HG03039 (cell line): Measurements from ENCODE around the gene FUT1.
A peak's percentile ranks its signal among the peaks of the same experiment; 100 is the strongest.

Experiments used
- ATAC-seq: cut with Tn5 transposase; IDR thresholded peaks from one replicate; pipeline ENCODE4 v1.9.1; 2021; ENCODE audit warnings: mild to moderate bottlenecking, moderate library complexity; ENCODE audit not compliant: unreplicated experiment

Gene FUT1

DNA sequence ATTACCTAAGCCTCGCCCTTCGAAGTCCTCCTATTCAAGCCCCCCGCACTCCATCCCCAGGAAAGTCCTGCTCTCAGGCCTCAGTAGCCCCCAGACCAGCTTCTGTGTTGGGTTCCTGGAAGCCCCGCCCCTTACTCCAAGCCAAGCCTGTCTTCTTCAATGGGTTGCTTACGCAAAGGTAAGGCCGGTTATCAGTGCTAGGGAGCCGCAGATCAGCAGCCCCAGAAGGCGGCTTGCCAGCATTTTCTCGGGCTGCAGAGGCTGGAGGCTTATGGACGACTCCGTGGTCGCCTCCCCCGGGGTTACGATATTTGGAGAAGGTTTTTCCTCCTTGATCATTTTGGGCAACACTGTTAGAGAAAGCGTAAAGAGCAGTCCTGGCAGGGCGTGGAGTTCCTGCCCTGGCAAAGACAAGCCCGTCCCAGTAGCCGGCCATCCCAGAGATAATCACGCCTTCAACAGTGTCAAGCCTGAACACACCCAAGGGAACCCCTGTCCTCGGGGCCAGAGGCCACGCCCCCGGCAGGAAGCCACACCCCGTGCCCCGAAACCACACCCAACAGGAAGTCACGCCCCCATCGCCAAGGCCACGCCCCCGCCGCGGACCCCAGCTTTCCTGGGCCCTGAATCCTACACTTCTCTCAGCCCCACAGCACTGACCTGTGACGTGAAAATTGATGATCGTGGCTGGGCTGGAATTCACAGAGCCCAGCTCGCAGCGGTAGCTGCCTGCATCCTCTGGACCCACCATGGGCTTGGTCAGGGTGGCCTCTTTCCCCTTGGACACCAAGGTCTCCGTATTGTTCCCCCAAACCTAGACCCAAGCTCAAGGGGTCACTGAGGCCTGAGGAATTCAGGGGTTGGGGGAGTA lies 11.1 kb downstream of the FUT1 start:
- ATAC-seq: no peak

- no peak for ATAC-seq
Measured at GRCh38 chr19:48740164-48740972, 12.1 kb downstream of the FUT1 start, which contains the start of gene RASIP1. Gene RASIP1 (minus strand): TSS chr19:48740610. CDS start chr19:48740282, 328 bp downstream.

DNA sequence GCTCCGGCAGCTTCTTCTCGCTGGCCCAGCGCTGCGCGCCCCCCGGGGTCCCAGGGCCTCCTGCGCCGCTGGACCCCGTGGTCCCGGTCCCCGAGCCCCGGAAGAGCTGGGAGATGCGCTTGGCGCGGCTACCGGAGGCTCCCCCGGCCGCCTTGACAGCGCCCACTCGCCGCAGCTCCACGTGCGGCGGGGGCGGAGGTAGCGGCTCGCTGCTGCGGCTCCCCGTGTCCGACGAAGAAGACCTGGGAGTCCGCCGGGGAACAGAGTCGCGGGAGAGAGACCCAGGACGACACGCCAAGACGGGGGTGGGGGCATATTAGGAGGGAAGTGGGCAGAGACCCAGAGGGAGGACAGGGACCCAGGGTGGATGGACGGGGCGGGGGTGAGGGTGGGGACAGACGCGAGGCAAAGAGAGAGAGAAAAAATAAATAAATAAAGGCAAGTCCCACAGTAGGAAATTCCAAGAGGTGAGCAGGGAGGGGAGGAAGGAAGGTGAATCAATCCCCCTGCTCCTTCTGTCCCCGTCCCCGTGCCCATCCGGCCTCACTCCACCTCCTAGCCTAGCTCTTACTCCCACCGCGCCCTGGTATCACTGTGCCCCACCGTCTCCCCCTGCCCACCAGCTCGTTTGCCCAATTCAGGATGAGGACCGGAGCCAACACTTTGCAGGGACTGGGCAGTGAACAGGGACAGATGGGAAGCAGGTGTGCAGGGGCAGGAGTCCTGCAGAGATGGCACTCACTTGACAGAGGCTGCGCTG lies 12.9 kb downstream of the FUT1 start:
- no peak for ATAC-seq

DNA sequence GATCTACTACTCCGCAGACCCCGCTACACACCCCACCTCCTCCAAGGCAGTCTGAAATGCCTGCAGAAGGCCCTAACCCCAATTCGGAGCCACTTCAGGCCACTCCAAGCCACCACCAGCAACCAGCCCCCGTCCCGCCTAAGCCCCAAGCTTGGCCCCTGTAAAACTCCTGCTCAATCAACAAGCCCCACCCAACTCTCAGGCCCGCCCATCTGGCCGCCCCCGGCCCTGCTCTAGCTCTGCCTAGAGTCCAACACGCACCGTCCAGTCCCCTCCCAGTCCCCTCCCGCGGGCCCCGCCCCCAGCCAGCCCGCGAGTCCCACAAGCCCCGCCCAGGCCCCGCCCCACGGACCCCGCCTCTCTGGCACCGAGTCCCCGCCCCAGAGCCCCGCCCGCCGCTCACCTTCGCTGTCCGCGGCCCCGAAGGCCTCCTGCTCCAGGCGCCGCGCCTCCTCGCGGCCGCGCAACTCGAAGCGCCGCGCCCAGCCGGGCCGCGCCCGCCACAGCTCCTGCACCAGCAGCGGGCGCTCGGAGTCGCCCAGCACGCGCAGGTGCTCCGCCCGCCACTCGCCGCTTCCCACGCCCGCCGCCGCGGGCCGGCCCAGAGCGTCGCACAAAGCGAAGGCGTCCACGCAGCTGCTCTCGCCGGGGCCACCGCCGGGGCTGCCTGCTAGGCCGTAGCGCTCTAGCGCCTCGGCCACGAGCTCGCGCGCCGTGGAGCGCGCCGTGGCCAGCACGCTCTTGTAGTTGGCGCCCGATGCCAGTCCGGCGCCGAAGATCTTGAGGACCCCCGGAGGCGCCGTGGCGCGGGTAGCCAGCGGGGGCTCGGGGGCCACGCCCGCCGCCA lies 13.7 kb downstream of the FUT1 start:
- peak; percentile 55 for ATAC-seq

DNA sequence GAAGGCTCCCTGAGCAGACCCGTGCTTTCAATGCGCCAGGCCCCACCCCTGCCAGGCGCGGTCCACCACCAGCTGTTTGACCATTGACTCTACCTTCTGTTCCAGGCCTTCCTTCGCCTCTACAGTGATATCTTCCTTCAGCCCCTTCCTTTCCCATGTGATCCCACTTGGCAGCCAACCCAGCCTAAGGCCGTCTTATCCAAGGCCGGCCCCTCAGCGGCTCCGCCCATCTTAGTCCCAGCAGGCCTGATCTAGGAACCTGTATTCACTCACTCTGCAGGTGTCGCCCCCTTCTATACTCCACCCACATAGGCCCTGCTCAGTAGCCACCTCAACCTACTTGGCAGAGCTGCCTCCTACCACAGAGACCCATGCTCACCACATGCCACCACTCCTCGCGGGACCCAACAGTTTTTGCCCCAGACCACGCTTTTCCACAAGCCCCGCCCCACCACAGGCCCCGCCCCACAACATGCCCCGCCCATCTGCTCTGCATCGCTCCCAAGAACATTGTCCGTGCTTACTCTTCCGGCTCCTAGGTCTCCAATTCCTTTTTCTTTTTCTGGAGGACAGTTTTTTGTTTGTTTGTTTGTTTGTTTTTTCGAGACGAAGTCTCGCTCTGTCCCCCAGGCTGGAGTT lies 15.0 kb downstream of the FUT1 start:
- ATAC-seq: no peak

DNA sequence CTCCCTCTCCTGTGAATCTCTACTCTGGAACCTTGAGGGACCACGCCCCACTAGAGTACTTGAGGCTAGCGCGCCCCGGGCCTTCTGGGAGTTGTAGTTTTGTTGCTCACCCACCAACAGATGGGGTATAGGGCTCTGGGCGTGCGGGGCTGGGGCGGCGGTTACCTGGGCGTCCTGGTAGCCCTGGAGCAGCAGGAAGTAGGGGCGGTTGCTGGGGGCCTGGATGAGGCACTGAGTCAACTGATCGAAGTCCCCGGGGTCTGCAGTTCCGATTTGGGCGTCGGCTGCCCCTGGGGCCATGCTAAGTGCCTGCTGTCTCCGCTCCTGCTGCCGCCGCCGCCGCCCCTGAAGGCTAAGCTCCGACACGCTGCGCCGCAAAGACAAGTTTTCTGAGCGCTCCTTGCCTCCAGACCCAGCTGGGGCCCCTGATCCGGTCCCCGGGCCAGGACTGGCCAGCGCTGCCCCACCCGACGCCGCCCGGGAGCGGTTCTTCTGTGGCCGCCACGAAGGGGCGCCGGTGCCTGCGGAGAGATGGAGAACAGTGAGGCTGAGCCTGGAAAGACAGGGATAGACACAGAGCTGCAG lies 17.3 kb downstream of the FUT1 start:
- no peak for ATAC-seq

GRCh38 chr19:48734625-48735024 lies 17.8 kb downstream of the FUT1 start:
- ATAC-seq: no peak

- no peak for ATAC-seq
Measured at GRCh38 chr19:48731452-48731851, 21.0 kb downstream of the FUT1 start.

- no peak for ATAC-seq
Measured at GRCh38 chr19:48728911-48729664, 23.4 kb downstream of the FUT1 start.

- no peak for ATAC-seq
Measured at GRCh38 chr19:48726556-48726955, 25.9 kb downstream of the FUT1 start.

DNA sequence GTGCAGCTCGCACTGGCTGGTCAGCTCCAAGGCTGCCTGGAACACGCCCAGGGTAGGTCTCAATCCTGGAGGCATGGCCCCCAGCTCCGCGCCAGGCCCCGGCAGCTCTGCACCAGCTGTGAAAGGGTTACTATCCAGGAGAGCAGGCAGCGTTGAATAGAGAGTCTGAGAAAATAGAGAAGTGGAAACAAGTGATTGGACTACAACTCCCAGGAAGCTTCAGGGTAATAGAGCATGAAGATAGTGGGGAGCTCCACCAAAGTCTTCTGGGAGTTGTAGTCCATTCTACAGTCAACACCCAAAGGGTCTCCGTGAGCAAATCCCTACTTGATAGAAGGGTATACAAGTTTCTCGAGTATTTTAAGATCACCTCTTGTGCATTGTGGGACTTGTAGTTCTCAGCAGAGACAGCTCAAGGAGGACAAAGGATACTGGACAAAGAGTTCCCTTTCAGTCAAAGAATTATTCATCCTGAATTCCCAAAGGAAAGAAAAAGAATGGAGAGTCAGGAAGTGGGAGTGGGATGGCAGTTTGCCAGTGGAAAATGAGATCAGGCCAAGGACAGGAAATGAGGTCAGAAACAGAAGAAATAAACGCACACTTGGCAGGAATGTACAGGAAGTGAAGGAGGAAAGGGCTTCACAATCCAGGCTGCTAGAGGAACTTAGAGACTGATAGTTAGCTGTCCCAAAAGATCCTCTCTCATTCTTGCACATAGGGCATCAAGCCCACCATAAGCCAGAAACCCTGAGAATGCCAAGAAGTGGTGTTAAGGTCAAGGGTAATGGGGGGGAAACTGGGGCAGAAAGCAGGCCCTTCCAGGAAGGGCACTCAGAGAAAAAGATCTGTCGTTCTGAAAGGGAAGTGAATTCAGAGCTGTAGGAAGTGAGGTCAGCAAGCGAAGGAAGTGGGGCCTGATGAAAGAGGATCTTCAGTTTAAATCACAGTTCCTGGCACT lies 27.4 kb downstream of the FUT1 start:
- ATAC-seq: no peak

DNA sequence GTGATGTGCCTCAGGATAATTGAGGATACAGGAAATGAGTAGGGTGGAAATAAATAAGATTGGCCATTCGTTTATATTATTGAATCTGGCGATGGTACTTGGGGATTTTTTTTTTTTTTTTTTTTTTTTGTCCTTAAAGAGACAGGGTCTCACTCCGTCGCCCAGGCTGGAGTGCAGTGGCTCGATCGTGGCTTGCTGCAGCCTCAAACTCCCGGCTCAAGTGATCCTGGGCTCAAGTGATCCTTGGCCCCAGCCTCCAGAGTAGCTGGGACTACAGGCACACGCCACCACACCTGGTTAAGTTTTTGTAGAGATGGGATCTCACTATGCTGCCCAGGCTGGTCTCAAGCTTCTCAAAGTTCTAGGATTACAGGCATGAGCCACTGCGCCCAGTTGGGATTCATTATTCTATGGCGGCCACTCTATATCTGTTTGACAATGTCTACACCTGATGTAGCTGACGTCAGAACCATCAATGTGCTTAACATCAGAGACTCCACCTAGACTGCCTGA lies 30.2 kb downstream of the FUT1 start:
- no peak for ATAC-seq

DNA sequence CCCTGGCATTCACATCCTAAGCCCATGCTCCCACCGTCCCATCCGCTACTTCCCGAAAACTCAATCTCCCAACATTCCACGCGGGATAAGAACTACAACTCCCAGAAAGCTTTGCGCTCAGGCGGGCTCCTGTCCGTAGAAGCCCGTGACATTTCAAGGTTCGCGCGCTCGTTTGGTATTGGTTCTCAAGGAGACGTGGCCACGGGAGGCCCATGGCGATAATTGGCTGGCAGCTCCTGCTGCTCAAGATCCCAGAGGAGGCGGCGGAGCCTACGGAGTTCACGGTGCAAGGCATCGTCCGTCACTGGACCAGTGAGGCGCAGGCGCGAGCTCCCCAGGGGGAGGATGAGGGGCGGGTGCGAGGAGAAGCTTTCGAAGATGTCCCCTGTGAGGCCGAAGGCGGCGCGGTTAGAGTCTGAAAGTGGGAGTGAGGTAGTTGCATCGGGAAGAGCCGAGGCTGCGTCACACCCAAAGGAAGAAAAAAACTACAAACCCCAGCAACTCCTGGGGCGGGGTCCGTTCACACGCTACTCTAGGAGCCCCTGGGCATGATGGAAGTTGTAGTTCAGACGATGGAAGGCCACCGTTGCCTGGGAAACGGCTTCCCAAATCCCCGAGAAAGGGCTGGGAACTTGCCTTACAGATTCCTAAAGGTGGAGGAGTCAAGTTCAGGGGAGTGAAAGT lies 31.7 kb downstream of the FUT1 start:
- peak; percentile 77 for ATAC-seq

GRCh38 chr19:48720251-48720612 lies 32.2 kb downstream of the FUT1 start:
- no peak for ATAC-seq

DNA sequence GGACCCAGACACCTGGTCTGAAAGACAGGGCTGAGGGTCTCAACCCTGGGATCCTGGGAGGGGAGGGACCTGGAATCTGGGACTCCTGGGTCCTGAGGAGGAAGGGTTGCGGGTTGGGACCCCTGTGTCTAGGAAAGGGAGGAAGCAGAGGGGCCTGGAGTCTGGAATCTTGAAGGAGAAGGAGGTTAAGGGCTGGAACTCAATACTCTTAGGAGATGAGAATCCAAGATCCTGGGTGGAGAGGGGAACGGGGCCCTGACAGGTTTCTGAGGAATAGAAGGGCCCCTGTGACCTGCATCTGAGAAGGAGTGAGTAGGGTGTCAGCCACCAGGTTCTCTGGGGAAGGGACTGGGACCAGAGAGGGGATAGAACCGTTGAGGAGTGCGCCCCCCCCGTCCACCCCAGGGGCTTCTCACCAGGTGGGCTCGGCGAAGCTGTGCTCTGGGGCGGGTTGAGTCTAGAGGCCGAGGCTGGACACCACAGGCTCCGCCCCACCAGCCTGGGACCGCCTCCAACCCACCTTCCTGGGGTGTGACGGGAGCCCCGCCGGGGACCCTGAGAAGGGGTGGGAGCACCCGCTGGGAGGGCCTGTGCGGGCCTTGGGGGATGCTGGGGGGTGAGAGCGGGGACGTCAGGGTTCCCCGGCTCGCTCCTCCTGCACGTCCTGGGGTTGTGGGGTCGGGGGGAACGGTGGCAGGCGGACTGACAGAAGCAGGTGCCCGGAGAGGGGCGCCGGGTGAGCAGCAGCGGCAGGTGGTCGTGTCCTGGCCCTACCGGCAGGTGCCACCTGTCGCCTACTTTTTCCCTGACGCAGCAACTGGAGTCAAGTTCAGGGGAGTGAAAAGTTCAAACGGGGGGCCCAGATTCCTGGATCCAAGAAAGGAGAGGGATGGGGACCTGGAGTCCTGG lies 32.9 kb downstream of the FUT1 start, which contains the start of gene MAMSTR:
MAMSTR (minus strand) TSS at position 463 of the 909 bp plus-strand sequence. CDS start 694 bp downstream, outside the sequence.
- ATAC-seq: no peak
